ENCODE data around the gene SLC19A2.

SLC19A2 gene

GRCh38 chr1:169475806-169476387, 9.8 kb downstream of the SLC19A2 start:
- no peak for DNase-seq (ENCODE audit: low read depth)

GRCh38 chr1:169474302-169474995, 11.3 kb downstream of the SLC19A2 start:
- no peak for DNase-seq (ENCODE audit: low read depth)

GRCh38 chr1:169473347-169473746, 12.4 kb downstream of the SLC19A2 start:
- no peak for DNase-seq (ENCODE audit: low read depth)

- DNase-seq (ENCODE audit: low read depth), result no peak
Measured at GRCh38 chr1:169472738-169473137, 13.0 kb downstream of the SLC19A2 start.

GRCh38 chr1:169468982-169469381, 16.8 kb downstream of the SLC19A2 start:
- peak; percentile 27 for DNase-seq (ENCODE audit: low read depth)

GRCh38 chr1:169466259-169467230, 19.2 kb downstream of the SLC19A2 start:
- peak; percentile 55 for DNase-seq (ENCODE audit: low read depth)

- DNase-seq (ENCODE audit: low read depth), result no peak
Measured at GRCh38 chr1:169465281-169465680, 20.5 kb downstream of the SLC19A2 start.

- DNase-seq (ENCODE audit: low read depth), result no peak
Measured at GRCh38 chr1:169462385-169462784, 23.4 kb downstream of the SLC19A2 start.

- no peak for DNase-seq (ENCODE audit: low read depth)
Measured at GRCh38 chr1:169461390-169462000, 24.2 kb downstream of the SLC19A2 start.

- DNase-seq (ENCODE audit: low read depth), result peak; percentile 9
Measured at GRCh38 chr1:169460191-169460833, 25.4 kb downstream of the SLC19A2 start.

- DNase-seq (ENCODE audit: low read depth), result no peak
Measured at GRCh38 chr1:169457443-169457842, 28.3 kb downstream of the SLC19A2 start.

- DNase-seq (ENCODE audit: low read depth), result no peak
Measured at GRCh38 chr1:169456029-169456428, 29.7 kb downstream of the SLC19A2 start.

- no peak for DNase-seq (ENCODE audit: low read depth)
Measured at GRCh38 chr1:169452921-169453320, 32.8 kb downstream of the SLC19A2 start.

- DNase-seq (ENCODE audit: low read depth), result no peak
Measured at GRCh38 chr1:169451218-169451824, 34.4 kb downstream of the SLC19A2 start.

- no peak for DNase-seq (ENCODE audit: low read depth)
Measured at GRCh38 chr1:169443923-169444322, 41.8 kb downstream of the SLC19A2 start.

GRCh38 chr1:169427081-169427641, 58.6 kb downstream of the SLC19A2 start, which contains the start of gene CCDC181:
Gene CCDC181, minus strand, starts transcription at chr1:169427474. Its CDS starts 2,547 bp downstream, at chr1:169424927.
- peak; percentile 36 for DNase-seq (ENCODE audit: low read depth)

- DNase-seq (ENCODE audit: low read depth), result no peak
Measured at GRCh38 chr1:169426174-169426705, 59.5 kb downstream of the SLC19A2 start.

GRCh38 chr1:169421309-169421708, 64.4 kb downstream of the SLC19A2 start:
- DNase-seq (ENCODE audit: low read depth), result no peak

GRCh38 chr1:169414952-169415351, 70.8 kb downstream of the SLC19A2 start:
- no peak for DNase-seq (ENCODE audit: low read depth)

Measured in EH (cell line).